Chondrocyte (in vitro differentiated cells): Measurements from ENCODE around the gene CREB3L4. TPM values are rescaled to one million over a fixed set of nuclear protein-coding genes. Genes with fewer than 3 reads are reported as not detected.
A peak's percentile ranks its signal among the peaks of the same experiment; 100 is the strongest.

Experiments
- DNase-seq: peaks from one replicate; pipeline ENCODE4 v3.0.0; 2021; ENCODE audit warnings: mixed read lengths, low spot score
- H3K27ac Mint-ChIP-seq: one replicate; pipeline ENCODE4 v1.8.0; 2021; ENCODE audit warnings: mild to moderate bottlenecking, moderate library complexity, mixed read lengths; ENCODE audit not compliant: unreplicated experiment
- H3K27me3 Mint-ChIP-seq: 2 replicates; pipeline ENCODE4 v1.8.0; 2021; ENCODE audit warnings: low read depth, mixed read lengths
- H3K36me3 Mint-ChIP-seq: 2 replicates; pipeline ENCODE4 v1.8.0; 2021; ENCODE audit warnings: low read depth, mixed read lengths
- H3K4me1 Mint-ChIP-seq: 2 replicates; pipeline ENCODE4 v1.8.0; 2021; ENCODE audit warnings: low read depth, mild to moderate bottlenecking, mixed read lengths
- H3K4me3 Mint-ChIP-seq: one replicate; pipeline ENCODE4 v1.8.0; 2021; ENCODE audit warnings: mild to moderate bottlenecking, moderate library complexity, mixed read lengths; ENCODE audit not compliant: unreplicated experiment
- H3K9me3 Mint-ChIP-seq: 2 replicates; pipeline ENCODE4 v1.8.0; 2021; ENCODE audit warnings: low read depth, mixed read lengths
- CTCF ChIP-seq: fragments of 200-600 bp; sonication (generic); IDR thresholded peaks from 2 replicates; pipeline ENCODE4 v1.5.0; 2021; ENCODE audit warnings: antibody characterized with exemption, mild to moderate bottlenecking, moderate library complexity
- total RNA-seq: library from RNA; stranded (reverse); gene quantifications from 3 replicates; pipeline ENCODE4 v1.2.1, GENCODE V29; 2021

CREB3L4 gene
- total RNA-seq, 1 donor from 2014 or later: 3.7 TPM

- no peak for DNase-seq
- H3K4me1 Mint-ChIP-seq: peaks cover 12% of the 10 kb centered on the region
- H3K27me3 Mint-ChIP-seq: no peaks in the 10 kb centered on the region
- H3K4me3 Mint-ChIP-seq: no peak overlapping the region
- H3K36me3 Mint-ChIP-seq: peaks cover 3% of the 10 kb centered on the region
- peak overlapping the region; percentile 74 for H3K27ac Mint-ChIP-seq
- no peaks in the 10 kb centered on the region for H3K9me3 Mint-ChIP-seq
- TF ChIP-seq CTCF: no peak
Observed at GRCh38 chr1:153928791-153929341, 38.8 kb upstream of the CREB3L4 start.

- Mint-ChIP-seq H3K4me1 (peaks cover 10% of the 10 kb centered on the region), H3K27ac (peak overlapping the region; percentile 74), H3K9me3 (no peaks in the 10 kb centered on the region), H3K27me3 (no peaks in the 10 kb centered on the region), H3K4me3 (no peak overlapping the region), H3K36me3 (peaks cover 4% of the 10 kb centered on the region)
- no peak for DNase-seq
- no peak for TF ChIP-seq CTCF
Observed at GRCh38 chr1:153929426-153929825, 38.3 kb upstream of the CREB3L4 start.

GRCh38 chr1:153929981-153930948 is 37.4 kb upstream of the CREB3L4 start:
- no peaks in the 10 kb centered on the region for H3K27me3 Mint-ChIP-seq
- TF ChIP-seq CTCF: no peak
- H3K4me1 Mint-ChIP-seq: peaks cover 10% of the 10 kb centered on the region
- peaks cover 9% of the 10 kb centered on the region for H3K36me3 Mint-ChIP-seq
- no peaks in the 10 kb centered on the region for H3K9me3 Mint-ChIP-seq
- no peak overlapping the region for H3K27ac Mint-ChIP-seq
- no peak overlapping the region for H3K4me3 Mint-ChIP-seq
- DNase-seq: peak; percentile 58

GRCh38 chr1:153932156-153933131 is 35.3 kb upstream of the CREB3L4 start:
- H3K27me3 Mint-ChIP-seq: no peaks in the 10 kb centered on the region
- H3K27ac Mint-ChIP-seq: no peak overlapping the region
- H3K36me3 Mint-ChIP-seq: peaks cover 23% of the 10 kb centered on the region
- no peaks in the 10 kb centered on the region for H3K9me3 Mint-ChIP-seq
- TF ChIP-seq CTCF: no peak
- DNase-seq: peak; percentile 79
- peaks cover 10% of the 10 kb centered on the region for H3K4me1 Mint-ChIP-seq
- no peak overlapping the region for H3K4me3 Mint-ChIP-seq
